Glutamatergic neuron (in vitro differentiated cells): ENCODE data around the gene CLDN18. TPM values are rescaled to one million over a fixed set of nuclear protein-coding genes. Genes with fewer than 3 reads are reported as not detected.

Experiments
- DNase-seq: peaks from one replicate; pipeline ENCODE4 v3.0.0; 2022
- H3K27ac Mint-ChIP-seq: one replicate; pipeline ENCODE4 v1.8.0; 2020; ENCODE audit warnings: mild to moderate bottlenecking, mixed read lengths, inconsistent platforms; ENCODE audit not compliant: unreplicated experiment
- H3K27me3 Mint-ChIP-seq: one replicate; pipeline ENCODE4 v1.8.0; 2020; ENCODE audit warnings: mild to moderate bottlenecking, moderate library complexity, mixed read lengths, inconsistent platforms; ENCODE audit not compliant: unreplicated experiment
- H3K36me3 Mint-ChIP-seq: one replicate; pipeline ENCODE4 v1.8.0; 2020; ENCODE audit warnings: mild to moderate bottlenecking, mixed read lengths, inconsistent platforms; ENCODE audit not compliant: unreplicated experiment
- H3K4me1 Mint-ChIP-seq: one replicate; pipeline ENCODE4 v1.8.0; 2020; ENCODE audit warnings: mild to moderate bottlenecking, low read depth, mixed read lengths, inconsistent platforms; ENCODE audit not compliant: unreplicated experiment
- H3K4me3 Mint-ChIP-seq: one replicate; pipeline ENCODE4 v1.8.0; 2020; ENCODE audit warnings: mild to moderate bottlenecking, mixed read lengths, inconsistent platforms; ENCODE audit not compliant: unreplicated experiment
- H3K9me3 Mint-ChIP-seq: one replicate; pipeline ENCODE4 v1.8.0; 2020; ENCODE audit warnings: mild to moderate bottlenecking, moderate library complexity, mixed read lengths, inconsistent platforms; ENCODE audit not compliant: unreplicated experiment
- total RNA-seq: library from RNA; stranded (reverse); fragmentation: NEBNext Ultra II Directional; extraction: Animal tissue kit (Norgen Biotek cat#: 25700); gene quantifications from one replicate; pipeline ENCODE4 v1.2.1, GENCODE V29; 2021; ENCODE audit not compliant: unreplicated experiment
- TF ChIP-seq, protein P1 (sequence below): fragments of 200-600 bp; sonication (generic); IDR thresholded peaks from one replicate; pipeline ENCODE4 v1.5.0; 2021; ENCODE audit not compliant: partially characterized antibody, unreplicated experiment

Gene CLDN18
- total RNA-seq, 1 donor from 2014 or later = not detected

DNA sequence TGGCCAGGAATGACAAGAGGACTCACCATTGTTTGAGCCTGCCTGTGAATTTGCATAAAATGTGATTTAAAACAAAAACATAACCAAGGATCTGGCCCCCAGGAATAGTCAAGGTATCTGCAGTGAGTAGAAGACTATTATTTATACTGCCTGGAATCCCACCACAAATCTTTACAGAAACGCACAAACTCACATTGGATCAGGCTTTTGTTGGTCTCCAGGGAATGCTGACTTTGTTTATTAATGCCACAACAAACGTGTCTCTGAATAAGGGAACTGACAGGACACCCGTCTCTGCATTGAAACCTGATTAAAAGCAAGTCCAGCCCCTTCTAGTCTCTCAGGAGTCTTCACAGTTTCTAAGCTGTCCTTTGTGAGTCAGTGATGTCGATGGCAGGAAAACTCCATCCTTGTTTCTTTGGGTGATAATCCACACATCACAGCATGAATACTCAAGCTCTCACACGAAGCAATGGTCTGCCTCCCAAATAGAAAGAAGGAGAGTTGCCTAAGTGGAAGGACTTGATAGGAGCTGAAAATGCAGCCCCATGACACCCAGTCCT lies 37.7 kb downstream of the CLDN18 start:
- H3K4me3 Mint-ChIP-seq = no peak overlapping the region
- TF ChIP-seq, protein P1, sequence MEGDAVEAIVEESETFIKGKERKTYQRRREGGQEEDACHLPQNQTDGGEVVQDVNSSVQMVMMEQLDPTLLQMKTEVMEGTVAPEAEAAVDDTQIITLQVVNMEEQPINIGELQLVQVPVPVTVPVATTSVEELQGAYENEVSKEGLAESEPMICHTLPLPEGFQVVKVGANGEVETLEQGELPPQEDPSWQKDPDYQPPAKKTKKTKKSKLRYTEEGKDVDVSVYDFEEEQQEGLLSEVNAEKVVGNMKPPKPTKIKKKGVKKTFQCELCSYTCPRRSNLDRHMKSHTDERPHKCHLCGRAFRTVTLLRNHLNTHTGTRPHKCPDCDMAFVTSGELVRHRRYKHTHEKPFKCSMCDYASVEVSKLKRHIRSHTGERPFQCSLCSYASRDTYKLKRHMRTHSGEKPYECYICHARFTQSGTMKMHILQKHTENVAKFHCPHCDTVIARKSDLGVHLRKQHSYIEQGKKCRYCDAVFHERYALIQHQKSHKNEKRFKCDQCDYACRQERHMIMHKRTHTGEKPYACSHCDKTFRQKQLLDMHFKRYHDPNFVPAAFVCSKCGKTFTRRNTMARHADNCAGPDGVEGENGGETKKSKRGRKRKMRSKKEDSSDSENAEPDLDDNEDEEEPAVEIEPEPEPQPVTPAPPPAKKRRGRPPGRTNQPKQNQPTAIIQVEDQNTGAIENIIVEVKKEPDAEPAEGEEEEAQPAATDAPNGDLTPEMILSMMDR = no peak
- DNase-seq = no peak
- no peaks in the 10 kb centered on the region for H3K36me3 Mint-ChIP-seq
- peaks cover 2% of the 10 kb centered on the region for H3K9me3 Mint-ChIP-seq
- no peaks in the 10 kb centered on the region for H3K27me3 Mint-ChIP-seq
- H3K27ac Mint-ChIP-seq = no peak overlapping the region
- no peaks in the 10 kb centered on the region for H3K4me1 Mint-ChIP-seq

GRCh38 chr3:138049157-138049919 lies 39.4 kb downstream of the CLDN18 start:
- no peak for DNase-seq
- no peak overlapping the region for H3K4me3 Mint-ChIP-seq
- H3K36me3 Mint-ChIP-seq = no peaks in the 10 kb centered on the region
- peaks cover 2% of the 10 kb centered on the region for H3K9me3 Mint-ChIP-seq
- H3K27me3 Mint-ChIP-seq = no peaks in the 10 kb centered on the region
- TF ChIP-seq, protein P1 = no peak
- no peak overlapping the region for H3K27ac Mint-ChIP-seq
- no peaks in the 10 kb centered on the region for H3K4me1 Mint-ChIP-seq

GRCh38 chr3:138051947-138052802 lies 42.2 kb downstream of the CLDN18 start:
- no peak overlapping the region for H3K27ac Mint-ChIP-seq
- no peaks in the 10 kb centered on the region for H3K4me1 Mint-ChIP-seq
- H3K4me3 Mint-ChIP-seq = no peak overlapping the region
- H3K36me3 Mint-ChIP-seq = no peaks in the 10 kb centered on the region
- no peaks in the 10 kb centered on the region for H3K27me3 Mint-ChIP-seq
- H3K9me3 Mint-ChIP-seq = peaks cover 2% of the 10 kb centered on the region
- TF ChIP-seq, protein P1 = no peak
- peak; percentile 64 for DNase-seq

DNA sequence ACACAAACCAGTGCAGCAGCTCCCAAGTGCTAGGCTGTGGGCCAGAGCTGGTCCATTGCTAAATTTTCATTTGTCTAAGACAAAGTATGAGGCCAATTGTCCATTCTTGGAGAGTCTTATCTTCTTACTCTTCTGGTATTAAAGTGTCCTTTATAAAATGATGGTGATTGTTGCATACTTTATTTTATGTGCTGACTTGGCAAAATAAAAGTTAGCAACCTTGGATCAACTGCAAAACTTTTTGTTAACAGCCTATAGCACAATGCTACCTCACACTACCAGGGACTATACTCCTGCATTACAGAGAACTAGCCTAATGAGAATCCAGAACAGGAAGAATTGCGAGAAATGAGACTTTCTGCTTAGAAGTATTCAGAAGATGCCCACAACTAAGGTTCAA lies 44.1 kb downstream of the CLDN18 start:
- TF ChIP-seq, protein P1 = no peak
- no peaks in the 10 kb centered on the region for H3K27me3 Mint-ChIP-seq

More for the DNA sequence above, 44.1 kb downstream of the CLDN18 start:
- no peaks in the 10 kb centered on the region for H3K4me1 Mint-ChIP-seq
- no peaks in the 10 kb centered on the region for H3K36me3 Mint-ChIP-seq
- no peak for DNase-seq
- peaks cover 2% of the 10 kb centered on the region for H3K9me3 Mint-ChIP-seq
- no peak overlapping the region for H3K27ac Mint-ChIP-seq
- H3K4me3 Mint-ChIP-seq = no peak overlapping the region
